ENCODE results near the gene CDC26. TPM values are rescaled to one million over a fixed set of nuclear protein-coding genes. Genes with fewer than 3 reads are reported as not detected.
"Not testable (repeated sequence)": the region's sequence is repeated elsewhere in the genome, so short reads cannot be mapped to it uniquely, and the experiment has no call there.

The CDC26 gene
- total RNA-seq, 1 experiment from 2014 or later: 22.0 TPM

DNA sequence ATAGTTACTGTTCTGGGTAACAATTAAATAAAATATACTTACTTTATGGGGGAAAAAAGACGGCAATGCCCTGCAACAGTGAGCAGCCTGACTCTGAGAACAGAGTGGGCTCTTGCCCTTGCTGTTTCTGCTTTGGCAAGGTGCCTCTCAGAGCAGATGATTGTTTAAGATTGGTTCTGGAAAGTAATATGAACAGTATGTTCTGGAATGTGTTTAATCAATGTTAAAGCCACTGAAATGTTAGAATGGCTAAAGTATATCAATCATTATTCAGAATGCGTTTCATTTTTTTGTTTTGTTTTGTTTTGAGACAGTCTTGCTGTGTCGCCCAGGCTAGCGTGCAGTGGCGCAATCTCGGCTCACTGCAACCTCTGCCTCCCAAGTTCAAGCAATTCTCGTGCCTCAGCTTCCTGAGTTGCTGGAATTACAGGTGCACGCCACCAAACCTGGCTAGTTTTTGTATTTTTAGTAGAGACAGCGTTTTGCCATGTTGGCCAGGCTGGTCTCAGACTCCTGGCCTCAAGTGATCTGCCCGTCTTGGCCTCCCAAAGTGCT is 39.6 kb downstream of the CDC26 start:
- H3K4me3 ChIP-seq (replicated peaks in 1 of 2; ENCODE audit: low read depth in 1 of 2, low read length in 2 of 2); H3K4me1 ChIP-seq (ENCODE audit: control insufficient read depth in 1 of 2, insufficient read depth in 2 of 2, low read length in 2 of 2); H3K9ac ChIP-seq (ENCODE audit: low read length); CTCF ChIA-PET; H3K9me3 ChIP-seq (ENCODE audit: control insufficient read depth in 1 of 2, insufficient read depth in 1 of 2, low read depth in 1 of 2, low read length in 2 of 2); POLR2A ChIA-PET; RAD21 ChIA-PET (ENCODE audit: low non-redundant PET in 1 of 2, low total read pairs in 2 of 2, uncharacterized antibody in 2 of 2, unreplicated experiment in 2 of 2); DNase-seq (ENCODE audit: low read depth, low spot score); H3K27ac ChIP-seq (ENCODE audit: low read depth, low read length); H2AFZ ChIP-seq (ENCODE audit: low read depth, low read length, poor library complexity, severe bottlenecking); H3K4me2 ChIP-seq (ENCODE audit: low read length); H3K27me3 ChIP-seq (ENCODE audit: insufficient read depth, low read length); H3K36me3 ChIP-seq (ENCODE audit: control insufficient read depth in 1 of 2, insufficient read depth in 2 of 2, low read length in 2 of 2); H3K9me2 ChIP-seq (ENCODE audit: insufficient read depth); BruUV-seq (replicated peaks); intact Hi-C loops (cut with micrococcal nuclease); H4K20me1 ChIP-seq (ENCODE audit: insufficient read depth); ATAC-seq: not testable (repeated sequence)
- H3K79me2 ChIP-seq (ENCODE audit: insufficient read depth, low read length): peaks cover 10% of the 10 kb centered on the region; the same call in 1 of the 2 replicates

DNA sequence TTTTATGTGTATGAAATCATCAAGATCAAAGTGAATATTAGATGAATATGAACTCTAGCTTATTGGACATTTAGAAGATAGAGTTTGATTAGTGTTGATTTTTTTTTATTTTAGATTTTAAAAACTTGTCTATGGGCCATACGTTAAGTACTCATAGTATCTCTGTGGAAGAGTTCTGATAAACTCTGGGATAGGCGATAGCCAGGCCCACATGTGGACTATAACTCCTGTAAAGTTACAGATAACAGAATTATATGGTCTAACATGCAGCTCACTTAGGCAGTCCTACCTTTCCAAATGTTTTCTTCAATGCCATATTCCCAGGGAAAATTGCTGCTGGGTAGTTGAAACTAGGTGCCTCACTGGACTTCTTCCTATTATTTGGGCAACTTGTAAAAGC is 43.7 kb downstream of the CDC26 start:
- Histone ChIP-seq H2AFZ (ENCODE audit: low read depth, low read length, poor library complexity, severe bottlenecking) (no peak overlapping the region), H3K9me3 (ENCODE audit: control insufficient read depth in 1 of 2, insufficient read depth in 1 of 2, low read depth in 1 of 2, low read length in 2 of 2) (no peaks in the 10 kb centered on the region), H3K9ac (ENCODE audit: low read length) (no peak overlapping the region), H4K20me1 (ENCODE audit: insufficient read depth) (no peaks in the 10 kb centered on the region), H3K27me3 (ENCODE audit: insufficient read depth, low read length) (no peaks in the 10 kb centered on the region), H3K4me1 (ENCODE audit: control insufficient read depth in 1 of 2, insufficient read depth in 2 of 2, low read length in 2 of 2) (no peaks in the 10 kb centered on the region), H3K9me2 (ENCODE audit: insufficient read depth) (no peaks in the 10 kb centered on the region), H3K79me2 (ENCODE audit: insufficient read depth, low read length) (peaks cover 10% of the 10 kb centered on the region; the same call in 1 of the 2 replicates), H3K36me3 (ENCODE audit: control insufficient read depth in 1 of 2, insufficient read depth in 2 of 2, low read length in 2 of 2) (no peaks in the 10 kb centered on the region), H3K27ac (ENCODE audit: low read depth, low read length) (no peak overlapping the region), H3K4me3 (replicated peaks in 1 of 2; ENCODE audit: low read depth in 1 of 2, low read length in 2 of 2) (no peak overlapping the region), H3K4me2 (ENCODE audit: low read length) (no peak overlapping the region)
- ChIA-PET POLR2A (interaction anchor here (1.7 kb wide), 1 partner anchor 11 kb away, joined by 6 read pairs; the partner anchor contains the start of genes FKBP15 and SLC31A1), RAD21 (ENCODE audit: low non-redundant PET in 1 of 2, low total read pairs in 2 of 2, uncharacterized antibody in 2 of 2, unreplicated experiment in 2 of 2) (no interaction called here), CTCF (no interaction called here)
- TF ChIP-seq CBX3 (IDR thresholded peaks at IDR 0.05; ENCODE audit: low read depth): no peak
- TF ChIP-seq SRF (IDR thresholded peaks at IDR 0.05; ENCODE audit: low read depth): no peak
- no peak for TF ChIP-seq CEBPB (IDR thresholded peaks at IDR 0.05; ENCODE audit: low read depth)
- TF ChIP-seq POLR2AphosphoS5 (IDR thresholded peaks at IDR 0.05; ENCODE audit: low read depth, low read length): no peak
- TF ChIP-seq TCF7L2 (IDR thresholded peaks at IDR 0.05; ENCODE audit: borderline replicate concordance, extremely low read depth, insufficient read depth, insufficient read length): no peak
- no peak for TF ChIP-seq SP1 (IDR thresholded peaks at IDR 0.05; ENCODE audit: low read depth)
- TF ChIP-seq, protein P1, sequence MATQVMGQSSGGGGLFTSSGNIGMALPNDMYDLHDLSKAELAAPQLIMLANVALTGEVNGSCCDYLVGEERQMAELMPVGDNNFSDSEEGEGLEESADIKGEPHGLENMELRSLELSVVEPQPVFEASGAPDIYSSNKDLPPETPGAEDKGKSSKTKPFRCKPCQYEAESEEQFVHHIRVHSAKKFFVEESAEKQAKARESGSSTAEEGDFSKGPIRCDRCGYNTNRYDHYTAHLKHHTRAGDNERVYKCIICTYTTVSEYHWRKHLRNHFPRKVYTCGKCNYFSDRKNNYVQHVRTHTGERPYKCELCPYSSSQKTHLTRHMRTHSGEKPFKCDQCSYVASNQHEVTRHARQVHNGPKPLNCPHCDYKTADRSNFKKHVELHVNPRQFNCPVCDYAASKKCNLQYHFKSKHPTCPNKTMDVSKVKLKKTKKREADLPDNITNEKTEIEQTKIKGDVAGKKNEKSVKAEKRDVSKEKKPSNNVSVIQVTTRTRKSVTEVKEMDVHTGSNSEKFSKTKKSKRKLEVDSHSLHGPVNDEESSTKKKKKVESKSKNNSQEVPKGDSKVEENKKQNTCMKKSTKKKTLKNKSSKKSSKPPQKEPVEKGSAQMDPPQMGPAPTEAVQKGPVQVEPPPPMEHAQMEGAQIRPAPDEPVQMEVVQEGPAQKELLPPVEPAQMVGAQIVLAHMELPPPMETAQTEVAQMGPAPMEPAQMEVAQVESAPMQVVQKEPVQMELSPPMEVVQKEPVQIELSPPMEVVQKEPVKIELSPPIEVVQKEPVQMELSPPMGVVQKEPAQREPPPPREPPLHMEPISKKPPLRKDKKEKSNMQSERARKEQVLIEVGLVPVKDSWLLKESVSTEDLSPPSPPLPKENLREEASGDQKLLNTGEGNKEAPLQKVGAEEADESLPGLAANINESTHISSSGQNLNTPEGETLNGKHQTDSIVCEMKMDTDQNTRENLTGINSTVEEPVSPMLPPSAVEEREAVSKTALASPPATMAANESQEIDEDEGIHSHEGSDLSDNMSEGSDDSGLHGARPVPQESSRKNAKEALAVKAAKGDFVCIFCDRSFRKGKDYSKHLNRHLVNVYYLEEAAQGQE (IDR thresholded peaks at IDR 0.05; ENCODE audit: low read depth): no peak
- TF ChIP-seq, protein P2, sequence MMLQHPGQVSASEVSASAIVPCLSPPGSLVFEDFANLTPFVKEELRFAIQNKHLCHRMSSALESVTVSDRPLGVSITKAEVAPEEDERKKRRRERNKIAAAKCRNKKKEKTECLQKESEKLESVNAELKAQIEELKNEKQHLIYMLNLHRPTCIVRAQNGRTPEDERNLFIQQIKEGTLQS (IDR thresholded peaks at IDR 0.05): no peak
- TF ChIP-seq EZH2phosphoT487 (IDR thresholded peaks at IDR 0.05; ENCODE audit: borderline replicate concordance): no peak
- no peak for TF ChIP-seq SIN3A (IDR thresholded peaks at IDR 0.05; ENCODE audit: low read depth)
- no peak for TF ChIP-seq POLR2A (IDR thresholded peaks at IDR 0.05; ENCODE audit: borderline replicate concordance, extremely low read depth, insufficient read depth, insufficient read length)
- TF ChIP-seq YY1 (IDR thresholded peaks at IDR 0.05; ENCODE audit: extremely low read depth, insufficient replicate concordance, low read depth, low read length): no peak
- no peak for TF ChIP-seq EGR1 (IDR thresholded peaks at IDR 0.05; ENCODE audit: low read depth)
- no peak for TF ChIP-seq ZNF274 (IDR thresholded peaks at IDR 0.05; ENCODE audit: low read depth, low read length)
- TF ChIP-seq JUND (IDR thresholded peaks at IDR 0.05): no peak
- TF ChIP-seq EZH2 (IDR thresholded peaks at IDR 0.05): no peak
- DNase-seq (ENCODE audit: low read depth, low spot score) (no peak), ATAC-seq (no peak)
- intact Hi-C loops (cut with micrococcal nuclease): no loop called here
- no TSS peak for BruUV-seq (replicated peaks)
